ENCODE data around the gene PLXDC1. TPM values are rescaled to one million over a fixed set of nuclear protein-coding genes. Genes with fewer than 3 reads are reported as not detected.

The PLXDC1 gene
- total and polyA plus RNA-seq, 7 experiments from 2014 or later: 2.3 to 55.7 (median 30.8) TPM

- Histone ChIP-seq H3K9me3 (ENCODE audit: control insufficient read depth in 2 of 3, low read length in 3 of 3) (no peaks in the 10 kb centered on the region), H3K4me1 (ENCODE audit: control insufficient read depth in 2 of 2, insufficient read depth in 2 of 2, low read length in 2 of 2) (peaks cover 36 to 82% of the 10 kb centered on the region in 2 donors), H3K27me3 (ENCODE audit: control insufficient read depth in 2 of 2, insufficient read depth in 2 of 2, low read length in 2 of 2) (no peaks in the 10 kb centered on the region), H3K36me3 (ENCODE audit: control insufficient read depth in 2 of 3, insufficient read depth in 3 of 3, low read length in 3 of 3) (no peaks in the 10 kb centered on the region), H3K4me3 (ENCODE audit: low read length) (no peak overlapping the region), H3K27ac (ENCODE audit: low read depth, low read length) (no peak overlapping the region)
- Mint-ChIP-seq H3K4me3 (peak overlapping the region in 9 of 10 donors; percentile 21 to 75 (median 48)), H3K4me1 (peaks cover 43 to 90% (median 84%) of the 10 kb centered on the region in 7 donors), H3K9me3 (no peaks in the 10 kb centered on the region), H3K27ac (peak overlapping the region in 8 of 9 donors; percentile 51 to 88 (median 68)), H3K27me3 (peaks cover 0 to 3% (median 0%) of the 10 kb centered on the region in 5 donors), H3K36me3 (peaks cover 0 to 5% (median 0%) of the 10 kb centered on the region in 5 donors)
- DNase-seq (peak in 1 of 9 donors; percentile 9), ATAC-seq (no peak)
- POLR2A ChIA-PET: interaction anchor here (1.0 to 1.3 kb wide), 2 partner anchors 9 to 54 kb away, joined by 3 to 5 read pairs; no protein-coding TSS in a partner anchor
- intact Hi-C loops (cut with micrococcal nuclease): loop anchor here in 1 of 2 donors (10.0 kb wide), 1 partner anchor 224 kb away; the partner anchor contains the start of gene LASP1
- CTCF ChIA-PET: interaction anchor here (1.0 to 5.6 kb wide), 4 partner anchors 9 to 73 kb away, joined by 4 to 38 read pairs (median 4); partner anchors contain the start of gene PLXDC1
Observed at GRCh38 chr17:39098588-39098987, 52.8 kb downstream of the PLXDC1 start.

- ChIA-PET CTCF (interaction anchor here (1.0 to 5.6 kb wide), 3 partner anchors 48 to 74 kb away, joined by 4 to 38 read pairs (median 4); partner anchors contain the start of gene PLXDC1), POLR2A (interaction anchor here (0.6 to 1.9 kb wide), 4 partner anchors 10 to 115 kb away, joined by 3 to 12 read pairs (median 6); no protein-coding TSS in a partner anchor)
- no peaks in the 10 kb centered on the region for H3K9me3 Mint-ChIP-seq
- ATAC-seq (no peak), DNase-seq (no peak)
- H3K4me3 Mint-ChIP-seq: peak overlapping the region in 9 of 10 donors; percentile 70 to 92 (median 81)
- Histone ChIP-seq H3K36me3 (ENCODE audit: control insufficient read depth in 2 of 3, insufficient read depth in 3 of 3, low read length in 3 of 3) (no peaks in the 10 kb centered on the region), H3K27ac (ENCODE audit: low read depth, low read length) (peak overlapping the region; percentile 57), H3K27me3 (ENCODE audit: control insufficient read depth in 2 of 2, insufficient read depth in 2 of 2, low read length in 2 of 2) (no peaks in the 10 kb centered on the region), H3K4me3 (ENCODE audit: low read length) (peak overlapping the region; percentile 53), H3K4me1 (ENCODE audit: control insufficient read depth in 2 of 2, insufficient read depth in 2 of 2, low read length in 2 of 2) (peaks cover 43 to 86% of the 10 kb centered on the region in 2 donors), H3K9me3 (ENCODE audit: control insufficient read depth in 2 of 3, low read length in 3 of 3) (no peaks in the 10 kb centered on the region)
- peaks cover 50 to 96% (median 88%) of the 10 kb centered on the region in 7 donors for H3K4me1 Mint-ChIP-seq
- H3K27me3 Mint-ChIP-seq: peaks cover 0 to 3% (median 0%) of the 10 kb centered on the region in 5 donors
- peak overlapping the region in 8 of 9 donors; percentile 85 to 97 (median 96) for H3K27ac Mint-ChIP-seq
- intact Hi-C loops (cut with micrococcal nuclease): loop anchor here in 1 of 2 donors (10.0 kb wide), 1 partner anchor 223 kb away; the partner anchor contains the start of gene LASP1
- H3K36me3 Mint-ChIP-seq: peaks cover 0 to 5% (median 0%) of the 10 kb centered on the region in 5 donors
Observed at GRCh38 chr17:39097537-39097936, 53.9 kb downstream of the PLXDC1 start.

GRCh38 chr17:39097150-39097519 lies 54.3 kb downstream of the PLXDC1 start:
- Histone ChIP-seq H3K4me3 (ENCODE audit: low read length) (peak overlapping the region; percentile 53), H3K27ac (ENCODE audit: low read depth, low read length) (peak overlapping the region; percentile 57), H3K4me1 (ENCODE audit: control insufficient read depth in 2 of 2, insufficient read depth in 2 of 2, low read length in 2 of 2) (peaks cover 46 to 86% of the 10 kb centered on the region in 2 donors), H3K27me3 (ENCODE audit: control insufficient read depth in 2 of 2, insufficient read depth in 2 of 2, low read length in 2 of 2) (no peaks in the 10 kb centered on the region), H3K9me3 (ENCODE audit: control insufficient read depth in 2 of 3, low read length in 3 of 3) (no peaks in the 10 kb centered on the region), H3K36me3 (ENCODE audit: control insufficient read depth in 2 of 3, insufficient read depth in 3 of 3, low read length in 3 of 3) (no peaks in the 10 kb centered on the region)
- Mint-ChIP-seq H3K4me1 (peaks cover 54 to 96% (median 88%) of the 10 kb centered on the region in 7 donors), H3K4me3 (peak overlapping the region; percentile 67 to 92 (median 78)), H3K9me3 (no peaks in the 10 kb centered on the region), H3K27me3 (peaks cover 0 to 3% (median 0%) of the 10 kb centered on the region in 5 donors), H3K27ac (peak overlapping the region; percentile 85 to 97 (median 95)), H3K36me3 (peaks cover 0 to 5% (median 0%) of the 10 kb centered on the region in 5 donors)
- DNase-seq: no peak
- ChIA-PET CTCF (interaction anchor here (1.5 to 5.6 kb wide), 2 partner anchors 49 to 56 kb away, joined by 4 to 38 read pairs; partner anchors contain the start of gene PLXDC1), POLR2A (interaction anchor here (1.9 kb wide), 1 partner anchor 56 kb away, joined by 8 read pairs; no protein-coding TSS in a partner anchor)
- no peak for ATAC-seq
- intact Hi-C loops (cut with micrococcal nuclease): loop anchor here in 1 of 2 donors (10.0 kb wide), 1 partner anchor 222 kb away; the partner anchor contains the start of gene LASP1

GRCh38 chr17:39096508-39097149 lies 54.8 kb downstream of the PLXDC1 start:
- H3K27ac Mint-ChIP-seq: peak overlapping the region; percentile 85 to 97 (median 95)
- Histone ChIP-seq H3K9me3 (ENCODE audit: control insufficient read depth in 2 of 3, low read length in 3 of 3) (no peaks in the 10 kb centered on the region), H3K4me3 (ENCODE audit: low read length) (peak overlapping the region; percentile 53), H3K27ac (ENCODE audit: low read depth, low read length) (peak overlapping the region; percentile 57), H3K4me1 (ENCODE audit: control insufficient read depth in 2 of 2, insufficient read depth in 2 of 2, low read length in 2 of 2) (peaks cover 51 to 85% of the 10 kb centered on the region in 2 donors), H3K27me3 (ENCODE audit: control insufficient read depth in 2 of 2, insufficient read depth in 2 of 2, low read length in 2 of 2) (no peaks in the 10 kb centered on the region), H3K36me3 (ENCODE audit: control insufficient read depth in 2 of 3, insufficient read depth in 3 of 3, low read length in 3 of 3) (no peaks in the 10 kb centered on the region)
- intact Hi-C loops (cut with micrococcal nuclease): loop anchor here in 1 of 2 donors (1.0 to 10.0 kb wide), 3 partner anchors 27 to 222 kb away; partner anchors contain the start of gene LASP1
- peaks cover 0 to 3% (median 0%) of the 10 kb centered on the region in 5 donors for H3K27me3 Mint-ChIP-seq
- H3K4me1 Mint-ChIP-seq: peaks cover 55 to 95% (median 88%) of the 10 kb centered on the region in 7 donors
- peaks cover 0 to 5% (median 0%) of the 10 kb centered on the region in 5 donors for H3K36me3 Mint-ChIP-seq
- no peaks in the 10 kb centered on the region for H3K9me3 Mint-ChIP-seq
- ATAC-seq: peak; percentile 62
- peak overlapping the region; percentile 67 to 92 (median 78) for H3K4me3 Mint-ChIP-seq
- ChIA-PET CTCF (interaction anchor here (0.6 to 5.6 kb wide), 2 partner anchors 56 to 114 kb away, joined by 3 to 38 read pairs; partner anchors contain the start of gene PLXDC1), POLR2A (interaction anchor here (1.0 to 1.9 kb wide), 2 partner anchors 55 to 57 kb away, joined by 3 to 8 read pairs; partner anchors contain the start of gene PLXDC1)
- DNase-seq: peak in 8 of 9 donors; percentile 26 to 78 (median 68)

- POLR2A ChIA-PET: interaction anchor here (0.8 to 1.6 kb wide), 4 partner anchors 15 to 241 kb away, joined by 3 to 13 read pairs (median 6); partner anchors contain the start of gene PLXDC1
- ATAC-seq: no peak
- intact Hi-C loops (cut with micrococcal nuclease): loop anchor here in 1 of 2 donors (10.0 kb wide), 1 partner anchor 220 kb away; the partner anchor contains the start of gene LASP1
Observed at GRCh38 chr17:39095309-39095686, 56.1 kb downstream of the PLXDC1 start.

More at GRCh38 chr17:39095309-39095686, 56.1 kb downstream of the PLXDC1 start:
- Mint-ChIP-seq H3K9me3 (no peaks in the 10 kb centered on the region), H3K27me3 (peaks cover 0 to 3% (median 0%) of the 10 kb centered on the region in 5 donors), H3K36me3 (peaks cover 0 to 5% (median 0%) of the 10 kb centered on the region in 5 donors), H3K27ac (peak overlapping the region; percentile 46 to 97 (median 95)), H3K4me1 (peaks cover 64 to 95% (median 88%) of the 10 kb centered on the region in 7 donors), H3K4me3 (peak overlapping the region in 9 of 10 donors; percentile 68 to 92 (median 74))
- CTCF ChIA-PET: interaction anchor here (0.5 to 1.9 kb wide), 4 partner anchors 25 to 121 kb away, joined by 4 to 10 read pairs (median 6); partner anchors contain the start of gene PLXDC1
- no peak for DNase-seq
- Histone ChIP-seq H3K27me3 (ENCODE audit: control insufficient read depth in 2 of 2, insufficient read depth in 2 of 2, low read length in 2 of 2) (no peaks in the 10 kb centered on the region), H3K9me3 (ENCODE audit: control insufficient read depth in 2 of 3, low read length in 3 of 3) (no peaks in the 10 kb centered on the region), H3K36me3 (ENCODE audit: control insufficient read depth in 2 of 3, insufficient read depth in 3 of 3, low read length in 3 of 3) (no peaks in the 10 kb centered on the region), H3K4me3 (ENCODE audit: low read length) (no peak overlapping the region), H3K27ac (ENCODE audit: low read depth, low read length) (peak overlapping the region; percentile 64), H3K4me1 (ENCODE audit: control insufficient read depth in 2 of 2, insufficient read depth in 2 of 2, low read length in 2 of 2) (peaks cover 60 to 85% of the 10 kb centered on the region in 2 donors)
